ENCODE measurements around the gene NKTR.
A peak's percentile ranks its signal among the peaks of the same experiment; 100 is the strongest.

Gene NKTR

DNA sequence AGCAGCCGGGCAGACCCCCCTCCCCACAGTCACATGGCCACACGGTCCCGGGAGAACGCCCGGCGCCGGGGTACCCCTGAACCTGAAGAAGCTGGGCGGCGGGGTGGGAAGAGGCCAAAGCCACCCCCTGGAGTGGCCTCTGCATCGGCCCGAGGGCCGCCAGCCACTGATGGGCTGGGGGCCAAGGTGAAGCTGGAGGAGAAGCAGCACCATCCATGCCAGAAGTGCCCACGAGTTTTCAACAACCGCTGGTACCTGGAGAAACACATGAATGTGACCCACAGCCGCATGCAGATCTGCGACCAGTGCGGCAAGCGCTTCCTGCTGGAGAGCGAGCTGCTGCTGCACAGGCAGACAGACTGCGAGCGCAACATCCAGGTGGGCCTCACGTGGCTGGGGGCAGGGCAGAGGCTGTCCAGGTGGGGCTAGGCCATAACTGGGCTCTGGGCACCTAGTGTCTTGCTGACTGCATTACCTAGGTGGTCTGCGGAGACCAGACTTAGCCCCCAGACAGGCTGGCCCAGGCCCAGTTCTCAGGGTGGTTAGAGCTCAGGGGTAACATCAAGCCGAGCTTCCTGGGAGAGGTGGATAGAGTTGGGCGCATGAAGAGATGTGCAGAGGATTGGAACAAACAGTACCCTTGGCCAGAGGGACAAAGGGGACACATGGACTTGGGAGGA is 59.1 kb downstream of the NKTR start:
- Histone ChIP-seq H3K36me3 (ENCODE audit: low read depth) (no peaks in the 10 kb centered on the region; the same call in 1 of the 2 replicates), H3K27me3 (ENCODE audit: insufficient read depth, poor library complexity, severe bottlenecking) (no peaks in the 10 kb centered on the region), H3K27ac (ENCODE audit: poor library complexity, severe bottlenecking) (no peak overlapping the region), H3K9me3 (ENCODE audit: severe bottlenecking) (no peaks in the 10 kb centered on the region), H3K4me1 (ENCODE audit: insufficient read depth, poor library complexity, severe bottlenecking) (no peaks in the 10 kb centered on the region), H3K4me3 (ENCODE audit: severe bottlenecking) (no peak overlapping the region)
- ATAC-seq (ENCODE audit: low read depth) = no peak
- TF ChIP-seq, protein P1, sequence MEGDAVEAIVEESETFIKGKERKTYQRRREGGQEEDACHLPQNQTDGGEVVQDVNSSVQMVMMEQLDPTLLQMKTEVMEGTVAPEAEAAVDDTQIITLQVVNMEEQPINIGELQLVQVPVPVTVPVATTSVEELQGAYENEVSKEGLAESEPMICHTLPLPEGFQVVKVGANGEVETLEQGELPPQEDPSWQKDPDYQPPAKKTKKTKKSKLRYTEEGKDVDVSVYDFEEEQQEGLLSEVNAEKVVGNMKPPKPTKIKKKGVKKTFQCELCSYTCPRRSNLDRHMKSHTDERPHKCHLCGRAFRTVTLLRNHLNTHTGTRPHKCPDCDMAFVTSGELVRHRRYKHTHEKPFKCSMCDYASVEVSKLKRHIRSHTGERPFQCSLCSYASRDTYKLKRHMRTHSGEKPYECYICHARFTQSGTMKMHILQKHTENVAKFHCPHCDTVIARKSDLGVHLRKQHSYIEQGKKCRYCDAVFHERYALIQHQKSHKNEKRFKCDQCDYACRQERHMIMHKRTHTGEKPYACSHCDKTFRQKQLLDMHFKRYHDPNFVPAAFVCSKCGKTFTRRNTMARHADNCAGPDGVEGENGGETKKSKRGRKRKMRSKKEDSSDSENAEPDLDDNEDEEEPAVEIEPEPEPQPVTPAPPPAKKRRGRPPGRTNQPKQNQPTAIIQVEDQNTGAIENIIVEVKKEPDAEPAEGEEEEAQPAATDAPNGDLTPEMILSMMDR (IDR thresholded peaks at IDR 0.05; ENCODE audit: poor library complexity, severe bottlenecking) = no peak
- DNase-seq (ENCODE audit: low spot score) = no peak

DNA sequence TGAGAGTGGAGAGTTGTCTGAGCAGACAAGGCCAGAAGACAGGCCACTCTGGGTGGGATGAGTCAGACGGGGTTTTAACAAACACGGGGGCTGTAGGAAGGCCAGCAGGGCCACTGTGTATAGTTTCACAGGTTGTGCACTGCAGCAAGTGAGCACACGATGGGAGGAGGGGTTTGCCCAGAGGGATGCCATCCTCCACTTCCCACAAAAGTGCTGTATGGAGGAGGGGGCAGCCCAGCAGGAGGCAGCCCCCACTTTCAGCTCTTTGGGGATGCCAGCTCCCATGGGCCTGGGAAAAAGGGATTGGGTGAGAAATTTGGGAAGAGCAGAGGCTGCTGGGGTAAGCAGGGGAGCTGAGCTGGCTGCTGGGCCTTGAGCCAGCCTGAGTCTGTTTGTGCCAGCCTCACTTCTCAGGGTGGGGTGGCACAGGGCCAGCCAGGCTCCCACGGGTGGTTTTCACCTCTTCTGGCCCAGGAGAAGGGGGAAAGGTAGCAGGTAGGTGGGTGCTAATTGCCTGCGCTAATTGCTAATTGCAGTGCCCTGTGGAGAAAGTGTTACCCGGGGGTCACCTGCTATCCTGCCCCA is 59.7 kb downstream of the NKTR start:
- TF ChIP-seq, protein P1 (IDR thresholded peaks at IDR 0.05; ENCODE audit: poor library complexity, severe bottlenecking) = no peak
- H3K4me1 ChIP-seq (ENCODE audit: insufficient read depth, poor library complexity, severe bottlenecking) = no peaks in the 10 kb centered on the region
- H3K27ac ChIP-seq (ENCODE audit: poor library complexity, severe bottlenecking) = no peak overlapping the region
- H3K36me3 ChIP-seq (ENCODE audit: low read depth) = no peaks in the 10 kb centered on the region; the same call in 1 of the 2 replicates
- H3K9me3 ChIP-seq (ENCODE audit: severe bottlenecking) = no peaks in the 10 kb centered on the region
- DNase-seq (ENCODE audit: low spot score) = no peak
- H3K27me3 ChIP-seq (ENCODE audit: insufficient read depth, poor library complexity, severe bottlenecking) = no peaks in the 10 kb centered on the region
- no peak overlapping the region for H3K4me3 ChIP-seq (ENCODE audit: severe bottlenecking)
- no peak for ATAC-seq (ENCODE audit: low read depth)

DNA sequence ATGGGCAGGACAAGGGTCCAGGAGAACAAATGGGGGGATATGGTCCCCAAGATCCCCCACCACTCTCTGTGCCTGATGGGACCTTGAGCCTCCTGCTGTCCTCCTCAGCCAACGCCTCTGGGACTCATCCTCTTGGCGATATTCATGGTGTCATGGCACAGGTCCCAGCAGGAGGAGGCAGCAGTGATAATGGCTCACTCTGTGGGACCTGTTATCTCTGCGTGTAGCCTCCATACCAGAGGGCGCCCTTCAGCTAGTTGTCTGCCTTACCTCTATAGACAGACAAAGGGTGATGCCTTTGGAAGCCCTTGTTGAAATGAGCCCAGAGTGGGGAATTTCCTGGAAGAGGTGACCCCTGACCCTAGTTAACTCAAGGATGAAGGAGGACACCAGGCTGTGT is 60.4 kb downstream of the NKTR start:
- DNase-seq (ENCODE audit: low spot score) = no peak
- Histone ChIP-seq H3K36me3 (ENCODE audit: low read depth) (no peaks in the 10 kb centered on the region; the same call in 1 of the 2 replicates), H3K9me3 (ENCODE audit: severe bottlenecking) (no peaks in the 10 kb centered on the region), H3K4me1 (ENCODE audit: insufficient read depth, poor library complexity, severe bottlenecking) (no peaks in the 10 kb centered on the region), H3K4me3 (ENCODE audit: severe bottlenecking) (no peak overlapping the region), H3K27ac (ENCODE audit: poor library complexity, severe bottlenecking) (no peak overlapping the region), H3K27me3 (ENCODE audit: insufficient read depth, poor library complexity, severe bottlenecking) (no peaks in the 10 kb centered on the region)
- ATAC-seq (ENCODE audit: low read depth) = no peak
- TF ChIP-seq, protein P1 (IDR thresholded peaks at IDR 0.05; ENCODE audit: poor library complexity, severe bottlenecking) = peak; percentile 18

DNA sequence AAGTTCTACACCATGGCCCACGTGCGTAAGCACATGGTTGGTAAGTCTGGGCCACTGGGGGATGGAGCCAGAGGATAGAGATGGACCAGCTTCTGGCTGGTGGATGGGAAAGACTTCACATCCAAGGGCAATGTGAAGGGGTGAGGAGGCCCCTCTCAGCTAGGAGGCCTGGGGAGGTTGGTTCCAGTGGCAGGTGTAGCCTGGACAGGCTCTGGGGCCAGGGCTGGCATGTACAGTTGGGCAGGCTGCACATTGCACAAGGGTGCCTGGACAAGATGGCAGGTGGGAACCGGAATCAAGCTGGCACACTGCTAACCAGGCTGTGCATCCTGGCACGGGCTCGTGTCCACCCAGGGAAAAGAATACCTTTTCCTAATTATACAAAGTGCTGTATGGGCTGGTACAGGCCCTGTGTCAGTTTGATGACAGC is 61.1 kb downstream of the NKTR start:
- H3K4me3 ChIP-seq (ENCODE audit: severe bottlenecking) = no peak overlapping the region
- H3K9me3 ChIP-seq (ENCODE audit: severe bottlenecking) = no peaks in the 10 kb centered on the region
- no peaks in the 10 kb centered on the region; the same call in 1 of the 2 replicates for H3K36me3 ChIP-seq (ENCODE audit: low read depth)
- H3K27ac ChIP-seq (ENCODE audit: poor library complexity, severe bottlenecking) = no peak overlapping the region
- H3K27me3 ChIP-seq (ENCODE audit: insufficient read depth, poor library complexity, severe bottlenecking) = no peaks in the 10 kb centered on the region
- no peak for DNase-seq (ENCODE audit: low spot score)
- H3K4me1 ChIP-seq (ENCODE audit: insufficient read depth, poor library complexity, severe bottlenecking) = no peaks in the 10 kb centered on the region
- TF ChIP-seq, protein P1 (IDR thresholded peaks at IDR 0.05; ENCODE audit: poor library complexity, severe bottlenecking) = no peak
- ATAC-seq (ENCODE audit: low read depth) = no peak

Data from RWPE2 (cell line).